Measurements from ENCODE around the gene TRAPPC2B.

TRAPPC2B gene

GRCh38 chr19:57362997-57363687 lies at the start of gene TRAPPC2B, which contains the start of gene ZNF547:
Gene TRAPPC2B (plus strand): TSS chr19:57363551. CDS start chr19:57364834, 1,283 bp downstream.
Gene ZNF547 (plus strand): TSS chr19:57363551. CDS start chr19:57368556, 5,005 bp downstream.
- peak; percentile 99 for DNase-seq (ENCODE audit: low read depth in 2 of 2)

- DNase-seq (ENCODE audit: low read depth in 2 of 2) = no peak
Measured at GRCh38 chr19:57314146-57314545, 49.2 kb upstream of the TRAPPC2B start.

GRCh38 chr19:57317503-57317902 lies 45.8 kb upstream of the TRAPPC2B start:
- no peak for DNase-seq (ENCODE audit: low read depth in 2 of 2)

GRCh38 chr19:57319869-57320179 lies 43.5 kb upstream of the TRAPPC2B start:
- DNase-seq (ENCODE audit: low read depth in 2 of 2) = no peak

GRCh38 chr19:57320180-57321084 lies 42.9 kb upstream of the TRAPPC2B start, which contains the start of gene ZNF543:
Gene ZNF543 (plus strand): TSS chr19:57320472. CDS start chr19:57320854, 382 bp downstream.
- peak; percentile 90 to 91 for DNase-seq (ENCODE audit: low read depth in 2 of 2)

- DNase-seq (ENCODE audit: low read depth in 2 of 2) = no peak
Measured at GRCh38 chr19:57321116-57321515, 42.2 kb upstream of the TRAPPC2B start.

- DNase-seq (ENCODE audit: low read depth in 2 of 2) = no peak
Measured at GRCh38 chr19:57321751-57322150, 41.6 kb upstream of the TRAPPC2B start.

GRCh38 chr19:57324992-57325391 lies 38.4 kb upstream of the TRAPPC2B start:
- no peak for DNase-seq (ENCODE audit: low read depth in 2 of 2)

GRCh38 chr19:57327993-57328392 lies 35.4 kb upstream of the TRAPPC2B start:
- no peak for DNase-seq (ENCODE audit: low read depth in 2 of 2)

GRCh38 chr19:57334191-57334590 lies 29.2 kb upstream of the TRAPPC2B start:
- DNase-seq (ENCODE audit: low read depth in 2 of 2) = no peak

- no peak for DNase-seq (ENCODE audit: low read depth in 2 of 2)
Measured at GRCh38 chr19:57338877-57339276, 24.5 kb upstream of the TRAPPC2B start.

GRCh38 chr19:57342582-57342981 lies 20.8 kb upstream of the TRAPPC2B start:
- no peak for DNase-seq (ENCODE audit: low read depth in 2 of 2)

GRCh38 chr19:57348136-57348535 lies 15.2 kb upstream of the TRAPPC2B start:
- no peak for DNase-seq (ENCODE audit: low read depth in 2 of 2)

GRCh38 chr19:57350877-57351805 lies 12.2 kb upstream of the TRAPPC2B start, which contains the start of gene ZNF304:
Gene ZNF304 (plus strand): TSS chr19:57351271. CDS start chr19:57351665, 394 bp downstream.
- DNase-seq (ENCODE audit: low read depth in 2 of 2) = peak; percentile 93 to 94

GRCh38 chr19:57351867-57352266 lies 11.5 kb upstream of the TRAPPC2B start:
- no peak for DNase-seq (ENCODE audit: low read depth in 2 of 2)

- DNase-seq (ENCODE audit: low read depth in 2 of 2) = no peak
Measured at GRCh38 chr19:57355916-57356315, 7.4 kb upstream of the TRAPPC2B start.

GRCh38 chr19:57357406-57357805 lies 5.9 kb upstream of the TRAPPC2B start:
- no peak for DNase-seq (ENCODE audit: low read depth in 2 of 2)

- no peak for DNase-seq (ENCODE audit: low read depth in 2 of 2)
Measured at GRCh38 chr19:57359300-57359699, 4.1 kb upstream of the TRAPPC2B start.

- DNase-seq (ENCODE audit: low read depth in 2 of 2) = no peak
Measured at GRCh38 chr19:57362419-57362818, 932 bp upstream of the TRAPPC2B start.

GRCh38 chr19:57363688-57364181 lies 384 bp downstream of the TRAPPC2B start:
- DNase-seq (ENCODE audit: low read depth in 2 of 2) = no peak

- DNase-seq (ENCODE audit: low read depth in 2 of 2) = no peak
Measured at GRCh38 chr19:57366776-57367175, 3.4 kb downstream of the TRAPPC2B start.

Data from fibroblast of skin of left quadriceps (primary cell).